ENCODE data around the gene CYP4F22. TPM values are rescaled to one million over a fixed set of nuclear protein-coding genes. Genes with fewer than 3 reads are reported as not detected.

The CYP4F22 gene
- total and polyA plus RNA-seq, 10 of the 15 experiments (the other 5 are each of a cell fraction or from before 2014, with no cell fraction given): not detected

DNA sequence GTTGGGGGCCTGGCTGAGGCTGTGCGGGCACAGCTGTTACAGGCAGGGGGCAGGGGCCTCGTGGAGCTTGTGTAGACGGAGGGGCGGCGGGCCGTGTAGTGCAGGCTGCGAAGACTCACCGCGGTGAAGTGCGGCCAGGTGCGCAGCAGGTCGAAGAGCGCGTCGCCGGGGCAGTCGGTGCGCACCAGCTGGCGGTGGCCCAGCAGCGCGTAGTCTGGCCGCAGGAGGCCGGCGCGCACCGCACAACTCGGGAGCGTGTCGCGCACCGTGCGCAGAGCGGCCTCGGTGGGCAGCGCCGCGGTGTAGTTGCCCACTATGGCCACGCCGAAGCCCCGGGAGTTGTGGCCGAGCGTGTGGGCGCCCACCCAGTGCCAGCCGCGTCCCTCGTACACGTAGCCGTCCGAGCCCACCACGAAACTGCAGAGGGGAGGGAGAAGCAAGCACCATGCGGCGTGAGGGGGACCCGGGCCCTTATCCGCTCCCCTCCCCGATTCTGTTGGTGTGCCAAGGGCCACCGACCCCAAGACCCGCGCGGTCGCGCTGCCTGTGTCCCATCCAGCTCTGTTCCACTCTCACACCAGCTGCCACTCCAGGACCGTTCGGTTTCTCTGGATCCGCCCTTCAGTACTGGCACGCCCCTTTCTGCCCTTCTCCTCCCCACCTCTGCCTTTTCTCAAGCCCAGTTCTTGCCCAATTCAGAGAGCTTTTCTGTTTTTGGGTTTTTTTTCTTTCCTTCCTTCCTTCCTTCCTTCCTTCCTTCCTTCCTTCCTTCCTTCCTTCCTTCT lies 38.6 kb upstream of the CYP4F22 start (continued):
- TF ChIP-seq, protein P1, sequence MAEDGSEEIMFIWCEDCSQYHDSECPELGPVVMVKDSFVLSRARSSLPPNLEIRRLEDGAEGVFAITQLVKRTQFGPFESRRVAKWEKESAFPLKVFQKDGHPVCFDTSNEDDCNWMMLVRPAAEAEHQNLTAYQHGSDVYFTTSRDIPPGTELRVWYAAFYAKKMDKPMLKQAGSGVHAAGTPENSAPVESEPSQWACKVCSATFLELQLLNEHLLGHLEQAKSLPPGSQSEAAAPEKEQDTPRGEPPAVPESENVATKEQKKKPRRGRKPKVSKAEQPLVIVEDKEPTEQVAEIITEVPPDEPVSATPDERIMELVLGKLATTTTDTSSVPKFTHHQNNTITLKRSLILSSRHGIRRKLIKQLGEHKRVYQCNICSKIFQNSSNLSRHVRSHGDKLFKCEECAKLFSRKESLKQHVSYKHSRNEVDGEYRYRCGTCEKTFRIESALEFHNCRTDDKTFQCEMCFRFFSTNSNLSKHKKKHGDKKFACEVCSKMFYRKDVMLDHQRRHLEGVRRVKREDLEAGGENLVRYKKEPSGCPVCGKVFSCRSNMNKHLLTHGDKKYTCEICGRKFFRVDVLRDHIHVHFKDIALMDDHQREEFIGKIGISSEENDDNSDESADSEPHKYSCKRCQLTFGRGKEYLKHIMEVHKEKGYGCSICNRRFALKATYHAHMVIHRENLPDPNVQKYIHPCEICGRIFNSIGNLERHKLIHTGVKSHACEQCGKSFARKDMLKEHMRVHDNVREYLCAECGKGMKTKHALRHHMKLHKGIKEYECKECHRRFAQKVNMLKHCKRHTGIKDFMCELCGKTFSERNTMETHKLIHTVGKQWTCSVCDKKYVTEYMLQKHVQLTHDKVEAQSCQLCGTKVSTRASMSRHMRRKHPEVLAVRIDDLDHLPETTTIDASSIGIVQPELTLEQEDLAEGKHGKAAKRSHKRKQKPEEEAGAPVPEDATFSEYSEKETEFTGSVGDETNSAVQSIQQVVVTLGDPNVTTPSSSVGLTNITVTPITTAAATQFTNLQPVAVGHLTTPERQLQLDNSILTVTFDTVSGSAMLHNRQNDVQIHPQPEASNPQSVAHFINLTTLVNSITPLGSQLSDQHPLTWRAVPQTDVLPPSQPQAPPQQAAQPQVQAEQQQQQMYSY (CRISPR knock-in tag; IDR thresholded peaks at IDR 0.05): no peak
- TF ChIP-seq TCF3 (IDR thresholded peaks at IDR 0.05; ENCODE audit: borderline replicate concordance, insufficient read depth, low read depth, low read length): peak; percentile 76; the same call in 1 of the 2 replicates
- no peak for TF ChIP-seq CREB1 (IDR thresholded peaks at IDR 0.05; ENCODE audit: low read depth)
- no peak for TF ChIP-seq NFYA (IDR thresholded peaks at IDR 0.05; ENCODE audit: borderline replicate concordance, low read depth, low read length)
- TF ChIP-seq, protein P2, sequence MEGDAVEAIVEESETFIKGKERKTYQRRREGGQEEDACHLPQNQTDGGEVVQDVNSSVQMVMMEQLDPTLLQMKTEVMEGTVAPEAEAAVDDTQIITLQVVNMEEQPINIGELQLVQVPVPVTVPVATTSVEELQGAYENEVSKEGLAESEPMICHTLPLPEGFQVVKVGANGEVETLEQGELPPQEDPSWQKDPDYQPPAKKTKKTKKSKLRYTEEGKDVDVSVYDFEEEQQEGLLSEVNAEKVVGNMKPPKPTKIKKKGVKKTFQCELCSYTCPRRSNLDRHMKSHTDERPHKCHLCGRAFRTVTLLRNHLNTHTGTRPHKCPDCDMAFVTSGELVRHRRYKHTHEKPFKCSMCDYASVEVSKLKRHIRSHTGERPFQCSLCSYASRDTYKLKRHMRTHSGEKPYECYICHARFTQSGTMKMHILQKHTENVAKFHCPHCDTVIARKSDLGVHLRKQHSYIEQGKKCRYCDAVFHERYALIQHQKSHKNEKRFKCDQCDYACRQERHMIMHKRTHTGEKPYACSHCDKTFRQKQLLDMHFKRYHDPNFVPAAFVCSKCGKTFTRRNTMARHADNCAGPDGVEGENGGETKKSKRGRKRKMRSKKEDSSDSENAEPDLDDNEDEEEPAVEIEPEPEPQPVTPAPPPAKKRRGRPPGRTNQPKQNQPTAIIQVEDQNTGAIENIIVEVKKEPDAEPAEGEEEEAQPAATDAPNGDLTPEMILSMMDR (IDR thresholded peaks at IDR 0.05 in 2 of 3, conservative IDR thresholded peaks at IDR 0.05 in 1 of 3; ENCODE audit: control insufficient read depth in 2 of 3, extremely low read depth in 1 of 3, insufficient read depth in 1 of 3, low read depth in 3 of 3, low read length in 3 of 3): no peak
- TF ChIP-seq ATF7 (IDR thresholded peaks at IDR 0.05; ENCODE audit: low read depth): no peak
- no peak for TF ChIP-seq RBBP5 (conservative IDR thresholded peaks at IDR 0.05)
- TF ChIP-seq ZSCAN29 (IDR thresholded peaks at IDR 0.05): no peak
- no peak for TF ChIP-seq NR2C2 (IDR thresholded peaks at IDR 0.05; ENCODE audit: borderline replicate concordance, control insufficient read depth, insufficient read length, low read depth)
- 0 out of 4 replicates have a peak, but pooled peaks of 1 of the 2 experiments have one; percentile 48 for TF ChIP-seq ETV6 (conservative IDR thresholded peaks at IDR 0.05 in 1 of 2, IDR thresholded peaks at IDR 0.05 in 1 of 2; ENCODE audit: borderline replicate concordance in 1 of 2, low read depth in 1 of 2)
- no peak for TF ChIP-seq WRNIP1 (IDR thresholded peaks at IDR 0.05; ENCODE audit: borderline replicate concordance, low read depth, low read length)
- TF ChIP-seq NRF1 (conservative IDR thresholded peaks at IDR 0.05; ENCODE audit: low read depth, low read length): no peak
- TF ChIP-seq MYC (IDR thresholded peaks at IDR 0.05; ENCODE audit: insufficient read depth, insufficient read length, insufficient replicate concordance, low read length, severe bottlenecking): no peak
- TF ChIP-seq CBFB (IDR thresholded peaks at IDR 0.05; ENCODE audit: low read depth): no peak

Measured in GM12878 (cell line).